Liver (tissue), 9 donors: Measurements from ENCODE around the gene PPP2R3B. TPM values are rescaled to one million over a fixed set of nuclear protein-coding genes. Genes with fewer than 3 reads are reported as not detected.
"Not testable (repeated sequence)": the region's sequence is repeated elsewhere in the genome, so short reads cannot be mapped to it uniquely, and the experiment has no call there.

Experiments used
- DNase-seq: peaks from one replicate; pipeline ENCODE4 v3.0.0-alpha.2; 2017; ENCODE audit warnings: low spot score
- H3K27ac ChIP-seq, 2 donors: one replicate each; pipeline ENCODE4 v1.7.0; 2013; ENCODE audit warnings: inconsistent platforms in 2 of 2, low read length in 2 of 2, control low read depth in 1 of 2, low read depth in 1 of 2, mild to moderate bottlenecking in 1 of 2
- H3K27me3 ChIP-seq, 4 donors: one replicate each; pipeline versions ENCODE4 v1.6.1 to v1.7.0; 2013; ENCODE audit warnings: low read length in 3 of 4, inconsistent platforms in 1 of 4, mild to moderate bottlenecking in 1 of 4, moderate library complexity in 1 of 4; ENCODE audit not compliant: control insufficient read depth in 4 of 4, insufficient read depth in 4 of 4
- H3K36me3 ChIP-seq, 4 donors: one replicate each; pipeline versions ENCODE4 v1.6.1 to v1.7.0; 2013; ENCODE audit warnings: low read length in 3 of 4, mild to moderate bottlenecking in 3 of 4, low read depth in 1 of 4, moderate library complexity in 1 of 4; ENCODE audit not compliant: control insufficient read depth in 4 of 4, insufficient read depth in 3 of 4
- H3K4me1 ChIP-seq, 4 donors: one replicate each; pipeline versions ENCODE4 v1.6.1 to v1.7.0; 2013; ENCODE audit warnings: low read length in 3 of 4, mild to moderate bottlenecking in 3 of 4, moderate library complexity in 1 of 4; ENCODE audit not compliant: control insufficient read depth in 4 of 4, insufficient read depth in 4 of 4
- H3K4me3 ChIP-seq, 3 donors: one replicate each; pipeline versions ENCODE4 v1.6.1 to v1.7.0; 2013; ENCODE audit warnings: low read length in 3 of 3, control low read depth in 1 of 3, low read depth in 1 of 3, mild to moderate bottlenecking in 1 of 3
- H3K9ac ChIP-seq, 2 donors: one replicate each; pipeline ENCODE4 v1.7.0; 2013; ENCODE audit warnings: low read length in 2 of 2, mild to moderate bottlenecking in 2 of 2, moderate library complexity in 2 of 2, control low read depth in 1 of 2, low read depth in 1 of 2
- H3K9me3 ChIP-seq, 4 donors: one replicate each; pipeline versions ENCODE4 v1.6.1 to v1.7.0; 2013; ENCODE audit warnings: low read length in 3 of 4; ENCODE audit not compliant: control insufficient read depth in 4 of 4
- CTCF ChIP-seq: fragments of 150-350 bp; IDR thresholded peaks from 2 replicates; pipeline ENCODE4 v1.5.1; 2017; ENCODE audit warnings: improper control_type of control experiment, low read depth, low read length; ENCODE audit not compliant: missing input control
- EGR1 ChIP-seq, 2 donors: IDR thresholded peaks; 2 replicates each; pipeline ENCODE4 v1.6.1; 2016 to 2018; ENCODE audit warnings: antibody characterized with exemption in 2 of 2, low read depth in 2 of 2
- FOXA2 ChIP-seq: IDR thresholded peaks from 2 replicates; pipeline ENCODE4 v1.6.1; 2016; ENCODE audit warnings: antibody characterized with exemption
- HNF4A ChIP-seq, 2 donors: conservative IDR thresholded peaks; 2 replicates each; pipeline ENCODE4 v1.6.1; 2016; ENCODE audit warnings: antibody characterized with exemption in 2 of 2, mild to moderate bottlenecking in 2 of 2
- HNF4G ChIP-seq: IDR thresholded peaks from 2 replicates; pipeline ENCODE4 v1.6.1; 2016; ENCODE audit warnings: antibody characterized with exemption
- JUND ChIP-seq, 2 donors: IDR thresholded peaks; 2 replicates each; pipeline ENCODE4 v1.6.1; 2016; ENCODE audit warnings: antibody characterized with exemption in 2 of 2
- RAD21 ChIP-seq, 2 donors: IDR thresholded peaks; 2 replicates each; pipeline ENCODE4 v1.6.1; 2016; ENCODE audit warnings: antibody characterized with exemption in 2 of 2, mild to moderate bottlenecking in 2 of 2
- RXRA ChIP-seq, 2 donors: IDR thresholded peaks; 2 replicates each; pipeline ENCODE4 v1.6.1; 2017 to 2018; ENCODE audit warnings: antibody characterized with exemption in 2 of 2, mild to moderate bottlenecking in 1 of 2
- SP1 ChIP-seq: IDR thresholded peaks from 2 replicates; pipeline ENCODE4 v1.6.1; 2018; ENCODE audit warnings: antibody characterized with exemption, mild to moderate bottlenecking
- TAF1 ChIP-seq: conservative IDR thresholded peaks from 2 replicates; pipeline ENCODE4 v1.6.1; 2016; ENCODE audit warnings: antibody characterized with exemption, mild to moderate bottlenecking
- YY1 ChIP-seq: IDR thresholded peaks from 2 replicates; pipeline ENCODE4 v1.6.1; 2016; ENCODE audit warnings: antibody characterized with exemption, mild to moderate bottlenecking
- ZBTB33 ChIP-seq: IDR thresholded peaks from 2 replicates; pipeline ENCODE4 v1.6.1; 2016; ENCODE audit warnings: antibody characterized with exemption
- WGBS: extraction: QIAGEN DNeasy Blood & Tissue Kit; methylation state at CpG from one replicate; pipeline ENCODE4 v1.1.7; 2013; 5-methylcytosine and 5-hydroxymethylcytosine counted together
- polyA plus RNA-seq, 2 donors: library from polyadenylated mRNA; stranded (reverse) in 1 of 2; unstranded in 1 of 2; fragments of 200-250 nt in 1 of 2; fragments of >200 nt in 1 of 2; fragmentation: Nextera tagmentation in 1 of 2; extraction: Ambion mirVana in 1 of 2; gene quantifications; one replicate each; pipeline versions ENCODE4 v1.2.1 to v1.2.3, GENCODE V29; 2013 to 2015
- total RNA-seq, 2 donors: library from RNA; depleted of rRNA; stranded (reverse); fragments of >200 nt; gene quantifications; one replicate each; pipeline ENCODE4 v1.2.3, GENCODE V29; 2014
- TF ChIP-seq, protein P1 (sequence below): IDR thresholded peaks from 2 replicates; pipeline ENCODE4 v1.6.1; 2016; ENCODE audit warnings: antibody characterized with exemption
- TF ChIP-seq, protein P2 (sequence below): IDR thresholded peaks from 2 replicates; pipeline ENCODE4 v1.6.1; 2016; ENCODE audit warnings: antibody characterized with exemption, mild to moderate bottlenecking
- donor health status: healthy.
- donor health status: healthy.
- donor health status: healthy.
- donor health status: healthy.
- donor health status: healthy.

PPP2R3B gene
- total and polyA plus RNA-seq, 4 donors: 1.2 to 8.2 (median 4.3) TPM

DNA sequence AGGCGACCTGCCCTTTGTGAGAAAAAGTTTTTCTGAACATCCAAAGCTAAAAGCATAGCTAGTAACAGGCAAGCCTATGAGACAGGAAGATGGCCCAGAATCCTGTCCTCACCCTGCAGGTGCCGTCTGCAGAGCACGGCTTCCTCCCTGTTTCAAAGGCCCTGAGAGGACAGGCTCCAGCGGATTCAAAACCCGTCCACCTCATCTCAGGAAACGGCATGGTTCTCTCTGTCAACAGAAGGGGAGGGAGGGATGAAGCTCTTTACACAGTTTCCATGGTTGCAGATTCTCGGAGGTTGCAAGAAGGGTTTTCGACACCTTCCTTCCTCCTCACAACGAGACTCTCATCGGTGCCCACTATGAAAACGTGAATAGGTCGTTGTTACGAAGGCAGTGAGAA is 8.3 kb downstream of the PPP2R3B start:
- peaks cover 5 to 15% (median 12%) of the 10 kb centered on the region in 4 donors for H3K4me1 ChIP-seq
- H3K9me3 ChIP-seq: no peaks in the 10 kb centered on the region
- no peak overlapping the region for H3K27ac ChIP-seq
- no peak overlapping the region for H3K4me3 ChIP-seq
- no peaks in the 10 kb centered on the region for H3K36me3 ChIP-seq
- WGBS: 75% methylated on average over 13 of the region's 13 CpGs
- TF ChIP-seq JUND (IDR thresholded peaks at IDR 0.05): no peak
- TF ChIP-seq YY1: no peak
- TF ChIP-seq, protein P1, sequence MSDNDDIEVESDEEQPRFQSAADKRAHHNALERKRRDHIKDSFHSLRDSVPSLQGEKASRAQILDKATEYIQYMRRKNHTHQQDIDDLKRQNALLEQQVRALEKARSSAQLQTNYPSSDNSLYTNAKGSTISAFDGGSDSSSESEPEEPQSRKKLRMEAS: no peak
- H3K9ac ChIP-seq: no peak overlapping the region
- no peak for DNase-seq
- peaks cover 0 to 8% (median 0%) of the 10 kb centered on the region in 4 donors for H3K27me3 ChIP-seq

DNA sequence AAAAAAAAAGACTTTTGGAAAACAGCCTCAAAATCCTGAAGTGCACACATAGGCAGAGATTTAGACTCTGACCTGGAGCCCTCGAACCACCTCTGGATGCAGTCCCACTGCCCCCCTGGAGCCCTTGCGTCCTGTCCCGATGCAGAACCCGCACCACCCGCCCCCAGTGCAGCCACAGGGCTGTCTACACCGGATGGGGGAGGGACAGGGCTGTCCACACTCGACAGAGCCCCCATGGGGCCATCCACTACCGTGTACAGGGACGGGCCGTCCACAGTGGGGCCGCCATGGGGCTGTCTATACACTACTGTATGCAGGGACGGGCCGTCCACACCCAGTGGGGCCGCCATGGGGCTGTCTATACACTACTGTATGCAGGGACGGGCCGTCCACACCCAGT is 10.5 kb downstream of the PPP2R3B start:
- not testable (repeated sequence) for H3K9ac ChIP-seq, H3K9me3 ChIP-seq, H3K36me3 ChIP-seq, DNase-seq, H3K27ac ChIP-seq, H3K4me3 ChIP-seq
- WGBS: 91% methylated on average over 13 of the region's 16 CpGs
- Histone ChIP-seq H3K4me1 (peaks cover 8 to 22% (median 16%) of the 10 kb centered on the region in 4 donors), H3K27me3 (peaks cover 0 to 11% (median 0%) of the 10 kb centered on the region in 4 donors)

GRCh38 chrX:375181-376036 is 11.3 kb downstream of the PPP2R3B start:
- Histone ChIP-seq H3K36me3 (no peaks in the 10 kb centered on the region), H3K27me3 (peaks cover 0 to 11% (median 0%) of the 10 kb centered on the region in 4 donors), H3K9me3 (no peaks in the 10 kb centered on the region), H3K4me3 (no peak overlapping the region), H3K27ac (no peak overlapping the region), H3K4me1 (peaks cover 8 to 22% (median 16%) of the 10 kb centered on the region in 4 donors), H3K9ac (no peak overlapping the region)
- TF ChIP-seq FOXA2: no peak
- no peak for TF ChIP-seq RAD21 (IDR thresholded peaks at IDR 0.05)
- TF ChIP-seq EGR1 (IDR thresholded peaks at IDR 0.05; ENCODE audit: low read depth in 2 of 2): no peak
- no peak for DNase-seq
- 79% methylated on average over 38 of the region's 38 CpGs for WGBS

GRCh38 chrX:374596-374995 is 12.1 kb downstream of the PPP2R3B start:
- 11% methylated on average over 21 of the region's 21 CpGs for WGBS
- Histone ChIP-seq H3K4me3 (peak overlapping the region in 1 of 3 donors; percentile 6), H3K27me3 (peaks cover 0 to 11% (median 0%) of the 10 kb centered on the region in 4 donors), H3K9me3 (no peaks in the 10 kb centered on the region), H3K36me3 (no peaks in the 10 kb centered on the region), H3K4me1 (peaks cover 8 to 22% (median 16%) of the 10 kb centered on the region in 4 donors), H3K27ac (no peak overlapping the region), H3K9ac (no peak overlapping the region)
- DNase-seq: no peak
- no peak for TF ChIP-seq HNF4A (conservative IDR thresholded peaks at IDR 0.05)
- no peak for TF ChIP-seq RXRA (IDR thresholded peaks at IDR 0.05)
- TF ChIP-seq JUND (IDR thresholded peaks at IDR 0.05): no peak
- no peak for TF ChIP-seq RAD21 (IDR thresholded peaks at IDR 0.05)
- TF ChIP-seq, protein P2, sequence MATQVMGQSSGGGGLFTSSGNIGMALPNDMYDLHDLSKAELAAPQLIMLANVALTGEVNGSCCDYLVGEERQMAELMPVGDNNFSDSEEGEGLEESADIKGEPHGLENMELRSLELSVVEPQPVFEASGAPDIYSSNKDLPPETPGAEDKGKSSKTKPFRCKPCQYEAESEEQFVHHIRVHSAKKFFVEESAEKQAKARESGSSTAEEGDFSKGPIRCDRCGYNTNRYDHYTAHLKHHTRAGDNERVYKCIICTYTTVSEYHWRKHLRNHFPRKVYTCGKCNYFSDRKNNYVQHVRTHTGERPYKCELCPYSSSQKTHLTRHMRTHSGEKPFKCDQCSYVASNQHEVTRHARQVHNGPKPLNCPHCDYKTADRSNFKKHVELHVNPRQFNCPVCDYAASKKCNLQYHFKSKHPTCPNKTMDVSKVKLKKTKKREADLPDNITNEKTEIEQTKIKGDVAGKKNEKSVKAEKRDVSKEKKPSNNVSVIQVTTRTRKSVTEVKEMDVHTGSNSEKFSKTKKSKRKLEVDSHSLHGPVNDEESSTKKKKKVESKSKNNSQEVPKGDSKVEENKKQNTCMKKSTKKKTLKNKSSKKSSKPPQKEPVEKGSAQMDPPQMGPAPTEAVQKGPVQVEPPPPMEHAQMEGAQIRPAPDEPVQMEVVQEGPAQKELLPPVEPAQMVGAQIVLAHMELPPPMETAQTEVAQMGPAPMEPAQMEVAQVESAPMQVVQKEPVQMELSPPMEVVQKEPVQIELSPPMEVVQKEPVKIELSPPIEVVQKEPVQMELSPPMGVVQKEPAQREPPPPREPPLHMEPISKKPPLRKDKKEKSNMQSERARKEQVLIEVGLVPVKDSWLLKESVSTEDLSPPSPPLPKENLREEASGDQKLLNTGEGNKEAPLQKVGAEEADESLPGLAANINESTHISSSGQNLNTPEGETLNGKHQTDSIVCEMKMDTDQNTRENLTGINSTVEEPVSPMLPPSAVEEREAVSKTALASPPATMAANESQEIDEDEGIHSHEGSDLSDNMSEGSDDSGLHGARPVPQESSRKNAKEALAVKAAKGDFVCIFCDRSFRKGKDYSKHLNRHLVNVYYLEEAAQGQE: no peak
- TF ChIP-seq ZBTB33: no peak
- TF ChIP-seq, protein P1: no peak
- no peak for TF ChIP-seq CTCF
- no peak for TF ChIP-seq EGR1 (IDR thresholded peaks at IDR 0.05; ENCODE audit: low read depth in 2 of 2)
- no peak for TF ChIP-seq SP1
- TF ChIP-seq HNF4G: no peak
- no peak for TF ChIP-seq TAF1
- no peak for TF ChIP-seq FOXA2
